HG03439 (cell line): ENCODE data around the gene LAMB4.
A peak's percentile ranks its signal among the peaks of the same experiment; 100 is the strongest.

Experiments
- ATAC-seq: cut with Tn5 transposase; IDR thresholded peaks from one replicate; pipeline ENCODE4 v1.9.1; 2021; ENCODE audit warnings: mild to moderate bottlenecking, moderate library complexity; ENCODE audit not compliant: unreplicated experiment

Gene LAMB4

GRCh38 chr7:108142675-108143259, 12.6 kb upstream of the LAMB4 start:
- ATAC-seq = no peak

GRCh38 chr7:108142180-108142579, 12.0 kb upstream of the LAMB4 start:
- no peak for ATAC-seq

GRCh38 chr7:108140671-108141070, 10.5 kb upstream of the LAMB4 start:
- no peak for ATAC-seq

GRCh38 chr7:108138911-108139310, 8.8 kb upstream of the LAMB4 start:
- no peak for ATAC-seq

GRCh38 chr7:108137993-108138392, 7.8 kb upstream of the LAMB4 start:
- no peak for ATAC-seq

- ATAC-seq = no peak
Observed at GRCh38 chr7:108137040-108137439, 6.9 kb upstream of the LAMB4 start.

GRCh38 chr7:108136191-108136688, 6.1 kb upstream of the LAMB4 start:
- peak; percentile 27 for ATAC-seq

- peak; percentile 94 for ATAC-seq
Observed at GRCh38 chr7:108135446-108136190, 5.5 kb upstream of the LAMB4 start.

- no peak for ATAC-seq
Observed at GRCh38 chr7:108134486-108134885, 4.3 kb upstream of the LAMB4 start.

GRCh38 chr7:108132551-108133265, 2.5 kb upstream of the LAMB4 start:
- no peak for ATAC-seq

GRCh38 chr7:108129018-108129965, 869 bp downstream of the LAMB4 start:
- ATAC-seq = no peak

GRCh38 chr7:108128514-108128913, 1.6 kb downstream of the LAMB4 start:
- ATAC-seq = no peak

GRCh38 chr7:108127461-108127860, 2.7 kb downstream of the LAMB4 start:
- no peak for ATAC-seq

GRCh38 chr7:108124820-108125219, 5.3 kb downstream of the LAMB4 start:
- no peak for ATAC-seq

- no peak for ATAC-seq
Observed at GRCh38 chr7:108122181-108122580, 8.0 kb downstream of the LAMB4 start.

GRCh38 chr7:108120933-108121332, 9.2 kb downstream of the LAMB4 start:
- no peak for ATAC-seq

- ATAC-seq = no peak
Observed at GRCh38 chr7:108120196-108120595, 10.0 kb downstream of the LAMB4 start.

GRCh38 chr7:108118959-108119358, 11.2 kb downstream of the LAMB4 start:
- no peak for ATAC-seq

GRCh38 chr7:108114117-108114841, 15.9 kb downstream of the LAMB4 start:
- ATAC-seq = no peak

GRCh38 chr7:108112683-108113082, 17.5 kb downstream of the LAMB4 start:
- no peak for ATAC-seq
